H9 (cell line): ENCODE data around the gene KIRREL3. TPM values are rescaled to one million over a fixed set of nuclear protein-coding genes. Genes with fewer than 3 reads are reported as not detected.

Source experiments
- DNase-seq: peaks from one replicate; pipeline ENCODE4 v3.0.0-alpha.2; 2017
- H2AFZ ChIP-seq: one replicate; pipeline ENCODE4 v1.6.1; 2013; ENCODE audit warnings: mild to moderate bottlenecking, low read length, control low read depth, moderate library complexity
- H2AK5ac ChIP-seq: 2 replicates; pipeline ENCODE4 v1.6.1; 2013; ENCODE audit warnings: low read length, control low read depth, mixed read lengths; ENCODE audit not compliant: insufficient read length
- H2BK120ac ChIP-seq: one replicate; pipeline ENCODE4 v1.6.1; 2013; ENCODE audit warnings: low read depth, mild to moderate bottlenecking, low read length, control low read depth, inconsistent platforms; ENCODE audit not compliant: poor library complexity, severe bottlenecking
- H2BK12ac ChIP-seq: 2 replicates; pipeline ENCODE4 v1.6.1; 2013; ENCODE audit warnings: low read length, control low read depth, mixed read lengths, low read depth; ENCODE audit not compliant: insufficient read length
- H2BK15ac ChIP-seq: 2 replicates; pipeline ENCODE4 v1.6.1; 2013; ENCODE audit warnings: low read depth, low read length, control low read depth
- H2BK20ac ChIP-seq: one replicate; pipeline ENCODE4 v1.6.1; 2013; ENCODE audit warnings: low read depth, mild to moderate bottlenecking, low read length, control low read depth, inconsistent platforms; ENCODE audit not compliant: poor library complexity, severe bottlenecking
- H2BK5ac ChIP-seq: 2 replicates; pipeline ENCODE4 v1.6.1; 2013; ENCODE audit warnings: low read length, control low read depth, mixed read lengths; ENCODE audit not compliant: insufficient read length
- H3K14ac ChIP-seq: 2 replicates; pipeline ENCODE4 v1.6.1; 2013; ENCODE audit warnings: low read length, control low read depth; ENCODE audit not compliant: insufficient read depth
- H3K18ac ChIP-seq: 2 replicates; pipeline ENCODE4 v1.6.1; 2013; ENCODE audit warnings: low read depth, mild to moderate bottlenecking, mixed read lengths, low read length, control low read depth; ENCODE audit not compliant: insufficient read length
- H3K23ac ChIP-seq: 2 replicates; pipeline ENCODE4 v1.6.1; 2013; ENCODE audit warnings: low read length, control low read depth, mixed read lengths, low read depth; ENCODE audit not compliant: insufficient read length
- H3K23me2 ChIP-seq: 2 replicates; pipeline ENCODE4 v1.6.1; 2013; ENCODE audit warnings: low read depth, mild to moderate bottlenecking, mixed read lengths, low read length, control low read depth; ENCODE audit not compliant: insufficient read length, poor library complexity, severe bottlenecking
- H3K27ac ChIP-seq: 2 replicates; pipeline ENCODE4 v1.5.1; 2013; ENCODE audit warnings: low read length, control low read depth, mixed read lengths, low read depth; ENCODE audit not compliant: insufficient read length
- H3K27me3 ChIP-seq: 2 replicates; pipeline ENCODE4 v1.6.1; 2013; ENCODE audit warnings: low read length, control low read depth, inconsistent platforms; ENCODE audit not compliant: insufficient read depth
- H3K4ac ChIP-seq: 2 replicates; pipeline ENCODE4 v1.6.1; 2013; ENCODE audit warnings: low read depth, mild to moderate bottlenecking, control low read depth, inconsistent platforms, low read length, moderate library complexity
- H3K4me1 ChIP-seq: 2 replicates; pipeline ENCODE4 v1.6.1; 2013; ENCODE audit warnings: low read length, control low read depth, inconsistent platforms; ENCODE audit not compliant: insufficient read depth
- H3K4me2 ChIP-seq: 2 replicates; pipeline ENCODE4 v1.6.1; 2013; ENCODE audit warnings: low read length, control low read depth, mixed read lengths; ENCODE audit not compliant: insufficient read length, insufficient read depth
- H3K56ac ChIP-seq: 2 replicates; pipeline ENCODE4 v1.6.1; 2013; ENCODE audit warnings: low read depth, mild to moderate bottlenecking, mixed read lengths, low read length, control low read depth; ENCODE audit not compliant: insufficient read length
- H3K79me1 ChIP-seq: 2 replicates; pipeline ENCODE4 v1.6.1; 2013; ENCODE audit warnings: low read depth, mild to moderate bottlenecking, moderate library complexity, low read length, control low read depth, inconsistent platforms; ENCODE audit not compliant: insufficient read depth, poor library complexity, severe bottlenecking
- H3K79me2 ChIP-seq: 2 replicates; pipeline ENCODE4 v1.6.1; 2013; ENCODE audit warnings: low read length, control low read depth, inconsistent platforms; ENCODE audit not compliant: insufficient read depth
- H3K9ac ChIP-seq: 2 replicates; pipeline ENCODE4 v1.6.1; 2013; ENCODE audit warnings: low read length, control low read depth, mixed read lengths; ENCODE audit not compliant: insufficient read length; ENCODE audit errors: extremely low read depth
- H3K9me3 ChIP-seq: one replicate; pipeline ENCODE4 v1.6.1; 2013; ENCODE audit warnings: low read depth, low read length, inconsistent platforms; ENCODE audit not compliant: control insufficient read depth
- H3T11ph ChIP-seq: one replicate; pipeline ENCODE4 v1.6.1; 2013; ENCODE audit warnings: mild to moderate bottlenecking, low read length, control low read depth, inconsistent platforms
- H4K20me1 ChIP-seq: one replicate; pipeline ENCODE4 v1.6.1; 2013; ENCODE audit not compliant: control insufficient read depth, insufficient read length, insufficient read depth
- H4K5ac ChIP-seq: 2 replicates; pipeline ENCODE4 v1.6.1; 2013; ENCODE audit warnings: low read depth, mild to moderate bottlenecking, mixed read lengths, low read length, control low read depth; ENCODE audit not compliant: insufficient read length
- H4K8ac ChIP-seq: replicated peaks from 2 replicates; pipeline ENCODE4 v1.6.1; 2013; ENCODE audit warnings: low read length, control low read depth, mixed read lengths, low read depth; ENCODE audit not compliant: insufficient read length
- H4K91ac ChIP-seq: 2 replicates; pipeline ENCODE4 v1.6.1; 2013; ENCODE audit warnings: low read depth, mild to moderate bottlenecking, moderate library complexity, mixed read lengths, low read length, control low read depth; ENCODE audit not compliant: insufficient read length
- H3K27ac Mint-ChIP-seq, 3 experiments: 2 replicates in 2 of 3; 3 replicates in 1 of 3; pipeline ENCODE4 v1.8.0; 2020 to 2021; ENCODE audit warnings: mixed read lengths in 3 of 3, mild to moderate bottlenecking in 1 of 3, moderate library complexity in 1 of 3
- H3K27me3 Mint-ChIP-seq: 2 replicates; pipeline ENCODE4 v1.8.0; 2021; ENCODE audit warnings: low read depth, mild to moderate bottlenecking, moderate library complexity, mixed read lengths
- H3K36me3 Mint-ChIP-seq, 3 experiments: 2 replicates in 2 of 3; 3 replicates in 1 of 3; pipeline ENCODE4 v1.8.0; 2020 to 2021; ENCODE audit warnings: low read depth in 3 of 3, mixed read lengths in 3 of 3; ENCODE audit not compliant: insufficient read depth in 1 of 3
- H3K4me1 Mint-ChIP-seq, 2 experiments: 2 replicates each; pipeline ENCODE4 v1.8.0; 2020; ENCODE audit warnings: mixed read lengths in 2 of 2
- H3K4me3 Mint-ChIP-seq, 2 experiments: 2 replicates in 1 of 2; 3 replicates in 1 of 2; pipeline ENCODE4 v1.8.0; 2020 to 2021; ENCODE audit warnings: mild to moderate bottlenecking in 2 of 2, mixed read lengths in 2 of 2, moderate library complexity in 1 of 2
- H3K9me3 Mint-ChIP-seq, 2 experiments: 2 replicates in 1 of 2; 3 replicates in 1 of 2; pipeline ENCODE4 v1.8.0; 2020; ENCODE audit warnings: mild to moderate bottlenecking in 2 of 2, mixed read lengths in 2 of 2, moderate library complexity in 1 of 2
- WGBS: extraction: QIAGEN DNeasy Blood & Tissue Kit; methylation state at CpG from one replicate; pipeline ENCODE4 v1.1.7; 2013; ENCODE audit warnings: missing lambda C conversion rate, low lambda C conversion rate, mixed read lengths; ENCODE audit not compliant: insufficient read length; ENCODE audit errors: extremely low coverage; 5-methylcytosine and 5-hydroxymethylcytosine counted together
- total RNA-seq: library from RNA; stranded (reverse); gene quantifications from 2 replicates; pipeline ENCODE4 v1.2.1, GENCODE V29; 2021
- TF ChIP-seq, protein P1 (sequence below): fragments of 200-600 bp; sonication (generic); conservative IDR thresholded peaks from 3 replicates; pipeline ENCODE4 v1.8.0; 2021; ENCODE audit warnings: antibody characterized with exemption, mild to moderate bottlenecking

Gene KIRREL3
- total RNA-seq, 1 experiment from 2014 or later: 0.17 TPM

DNA sequence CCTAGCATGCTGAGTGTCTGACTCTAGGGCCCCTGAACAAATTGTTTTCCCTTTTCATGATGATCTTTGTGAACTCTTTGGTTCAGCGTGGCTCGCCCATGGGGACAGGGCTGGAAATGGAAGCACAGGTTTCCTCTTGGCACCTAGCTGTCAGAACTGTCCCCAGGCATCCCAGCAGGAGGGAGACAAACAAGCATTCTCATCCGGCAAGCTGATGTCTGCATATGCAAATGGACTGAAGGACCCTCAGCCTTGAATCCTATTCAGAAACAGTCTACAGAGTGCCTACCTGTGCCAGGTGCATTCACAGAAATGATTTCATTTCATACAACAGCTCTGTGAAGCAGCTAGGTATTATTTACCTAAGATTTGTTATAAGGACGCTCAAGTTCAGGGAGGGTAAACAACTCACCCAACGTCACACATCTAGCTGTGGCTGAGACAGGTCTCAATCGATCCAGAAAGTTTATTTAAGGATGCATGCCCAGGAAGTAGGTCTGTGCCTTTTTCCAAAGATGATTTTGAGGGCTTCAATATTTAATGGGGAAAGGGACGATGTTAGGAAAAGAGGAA lies 176.4 kb downstream of the KIRREL3 start:
- H3K9ac ChIP-seq: no peak overlapping the region
- Mint-ChIP-seq H3K4me3 (peak overlapping the region in 1 of 2 experiments; percentile 47; a peak in 3 of 5 replicates), H3K4me1 (peaks cover 23 to 34% of the 10 kb centered on the region in 2 experiments), H3K27ac (peak overlapping the region in 1 of 3 experiments; percentile 60; a peak in 4 of 7 replicates), H3K9me3 (peaks cover 0 to 3% of the 10 kb centered on the region in 2 experiments; a peak in 1 of 5 replicates), H3K27me3 (peaks cover 4% of the 10 kb centered on the region), H3K36me3 (no peaks in the 10 kb centered on the region)
- TF ChIP-seq, protein P1, sequence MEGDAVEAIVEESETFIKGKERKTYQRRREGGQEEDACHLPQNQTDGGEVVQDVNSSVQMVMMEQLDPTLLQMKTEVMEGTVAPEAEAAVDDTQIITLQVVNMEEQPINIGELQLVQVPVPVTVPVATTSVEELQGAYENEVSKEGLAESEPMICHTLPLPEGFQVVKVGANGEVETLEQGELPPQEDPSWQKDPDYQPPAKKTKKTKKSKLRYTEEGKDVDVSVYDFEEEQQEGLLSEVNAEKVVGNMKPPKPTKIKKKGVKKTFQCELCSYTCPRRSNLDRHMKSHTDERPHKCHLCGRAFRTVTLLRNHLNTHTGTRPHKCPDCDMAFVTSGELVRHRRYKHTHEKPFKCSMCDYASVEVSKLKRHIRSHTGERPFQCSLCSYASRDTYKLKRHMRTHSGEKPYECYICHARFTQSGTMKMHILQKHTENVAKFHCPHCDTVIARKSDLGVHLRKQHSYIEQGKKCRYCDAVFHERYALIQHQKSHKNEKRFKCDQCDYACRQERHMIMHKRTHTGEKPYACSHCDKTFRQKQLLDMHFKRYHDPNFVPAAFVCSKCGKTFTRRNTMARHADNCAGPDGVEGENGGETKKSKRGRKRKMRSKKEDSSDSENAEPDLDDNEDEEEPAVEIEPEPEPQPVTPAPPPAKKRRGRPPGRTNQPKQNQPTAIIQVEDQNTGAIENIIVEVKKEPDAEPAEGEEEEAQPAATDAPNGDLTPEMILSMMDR: no peak
- no peak overlapping the region for H4K5ac ChIP-seq
- H3K79me1 ChIP-seq: no peaks in the 10 kb centered on the region
- H3K23me2 ChIP-seq: no peaks in the 10 kb centered on the region
- no peak overlapping the region for H3K4me2 ChIP-seq
- H3K79me2 ChIP-seq: no peaks in the 10 kb centered on the region
- H2BK120ac ChIP-seq: no peak overlapping the region
- H2BK15ac ChIP-seq: no peak overlapping the region
- H3T11ph ChIP-seq: no peak overlapping the region
- no peaks in the 10 kb centered on the region for H4K20me1 ChIP-seq
- H2AFZ ChIP-seq: no peak overlapping the region
- no peak overlapping the region for H3K27ac ChIP-seq
- no peak overlapping the region for H4K8ac ChIP-seq
- 100% methylated on average over 1 of the region's 7 CpGs for WGBS
- peak; percentile 56 for DNase-seq
- no peak overlapping the region for H2BK12ac ChIP-seq
- H3K18ac ChIP-seq: no peak overlapping the region
- H3K14ac ChIP-seq: no peak overlapping the region
- no peak overlapping the region for H2BK20ac ChIP-seq
- no peak overlapping the region for H3K23ac ChIP-seq
- H3K4ac ChIP-seq: no peak overlapping the region
- no peaks in the 10 kb centered on the region for H3K27me3 ChIP-seq
- H4K91ac ChIP-seq: no peak overlapping the region
- H2BK5ac ChIP-seq: no peak overlapping the region
- H3K9me3 ChIP-seq: no peaks in the 10 kb centered on the region
- no peak overlapping the region for H2AK5ac ChIP-seq
- no peak overlapping the region for H3K56ac ChIP-seq
- 0 out of 2 replicates have a peak, but pooled peaks cover 4% of the 10 kb centered on the region for H3K4me1 ChIP-seq
